Right atrium auricular region (tissue), 2 donors: ENCODE results near the gene GDPD5. TPM values are rescaled to one million over a fixed set of nuclear protein-coding genes. Genes with fewer than 3 reads are reported as not detected.

Experiments used
- DNase-seq: peaks from one replicate; pipeline ENCODE4 v3.0.0-alpha.2; 2019; ENCODE audit warnings: low spot score
- H3K27ac ChIP-seq, 2 donors: fragments of 200-600 bp; sonication (generic); 1 replicate in 1 of 2; 2 replicates in 1 of 2; pipeline ENCODE4 v1.5.1; 2016 to 2019
- H3K27me3 ChIP-seq, 2 donors: fragments of 200-600 bp; sonication (generic); one replicate each; pipeline versions ENCODE4 v1.5.1 to v1.6.0; 2017 to 2019
- H3K36me3 ChIP-seq: fragments of 200-600 bp; sonication (generic); one replicate; pipeline ENCODE4 v1.5.1; 2016
- H3K4me1 ChIP-seq, 2 donors: fragments of 200-600 bp; sonication (generic); one replicate each; pipeline versions ENCODE4 v1.5.1 to v1.6.0; 2017 to 2019
- H3K4me3 ChIP-seq, 2 donors: fragments of 200-600 bp; sonication (generic); 1 replicate in 1 of 2; 2 replicates in 1 of 2; pipeline ENCODE4 v1.5.1; 2017 to 2019; ENCODE audit warnings: mild to moderate bottlenecking in 1 of 2, moderate library complexity in 1 of 2
- H3K9me3 ChIP-seq, 2 donors: fragments of 200-600 bp; sonication (generic); one replicate each; pipeline ENCODE4 v1.5.1; 2019
- CTCF ChIP-seq, 2 donors: fragments of 200-600 bp; sonication (generic); IDR thresholded peaks; one replicate each; pipeline ENCODE4 v1.5.1; 2019; ENCODE audit warnings: antibody characterized with exemption in 2 of 2
- total RNA-seq, 2 donors: library from RNA; depleted of rRNA; stranded (reverse); fragments of >200 nt; gene quantifications; one replicate each; pipeline ENCODE4 v1.1.0, GENCODE V29; 2016

The GDPD5 gene
- total RNA-seq, 2 donors from 2014 or later, result 3.5 to 6.1 TPM

GRCh38 chr11:75470476-75471080, 55.2 kb downstream of the GDPD5 start:
- no peaks in the 10 kb centered on the region for H3K27me3 ChIP-seq
- H3K9me3 ChIP-seq, result no peaks in the 10 kb centered on the region

GRCh38 chr11:75469785-75470405, 55.8 kb downstream of the GDPD5 start:
- H3K27ac ChIP-seq, result no peak overlapping the region
- H3K4me3 ChIP-seq, result no peak overlapping the region
- H3K27me3 ChIP-seq, result no peaks in the 10 kb centered on the region
- H3K4me1 ChIP-seq, result peaks cover 0 to 28% of the 10 kb centered on the region in 2 donors
- no peak for DNase-seq
- TF ChIP-seq CTCF (IDR thresholded peaks at IDR 0.05), result no peak
- H3K9me3 ChIP-seq, result no peaks in the 10 kb centered on the region
- H3K36me3 ChIP-seq, result no peaks in the 10 kb centered on the region

More at GRCh38 chr11:75470476-75471080, 55.2 kb downstream of the GDPD5 start:
- DNase-seq, result no peak
- Histone ChIP-seq H3K36me3 (no peaks in the 10 kb centered on the region), H3K27ac (no peak overlapping the region), H3K4me3 (no peak overlapping the region), H3K4me1 (peaks cover 0 to 34% of the 10 kb centered on the region in 2 donors)
- no peak for TF ChIP-seq CTCF (IDR thresholded peaks at IDR 0.05)

GRCh38 chr11:75468534-75469340, 57.0 kb downstream of the GDPD5 start:
- Histone ChIP-seq H3K9me3 (no peaks in the 10 kb centered on the region), H3K4me3 (no peak overlapping the region), H3K27me3 (no peaks in the 10 kb centered on the region), H3K27ac (no peak overlapping the region), H3K36me3 (no peaks in the 10 kb centered on the region), H3K4me1 (peaks cover 0 to 21% of the 10 kb centered on the region in 2 donors)
- DNase-seq, result peak; percentile 69
- TF ChIP-seq CTCF (IDR thresholded peaks at IDR 0.05), result no peak

GRCh38 chr11:75467881-75468280, 57.9 kb downstream of the GDPD5 start:
- H3K4me3 ChIP-seq, result no peak overlapping the region
- H3K27ac ChIP-seq, result no peak overlapping the region
- peaks cover 0 to 21% of the 10 kb centered on the region in 2 donors for H3K4me1 ChIP-seq
- H3K9me3 ChIP-seq, result no peaks in the 10 kb centered on the region
- no peaks in the 10 kb centered on the region for H3K36me3 ChIP-seq
- TF ChIP-seq CTCF (IDR thresholded peaks at IDR 0.05), result no peak
- DNase-seq, result no peak
- no peaks in the 10 kb centered on the region for H3K27me3 ChIP-seq

GRCh38 chr11:75467311-75467710, 58.4 kb downstream of the GDPD5 start:
- TF ChIP-seq CTCF (IDR thresholded peaks at IDR 0.05), result no peak
- Histone ChIP-seq H3K4me1 (peaks cover 0 to 21% of the 10 kb centered on the region in 2 donors), H3K36me3 (no peaks in the 10 kb centered on the region), H3K4me3 (no peak overlapping the region), H3K27ac (no peak overlapping the region), H3K9me3 (no peaks in the 10 kb centered on the region), H3K27me3 (no peaks in the 10 kb centered on the region)
- no peak for DNase-seq
